ENCODE measurements around the gene GCH1. TPM values are rescaled to one million over a fixed set of nuclear protein-coding genes. Genes with fewer than 3 reads are reported as not detected.

The GCH1 gene
- polyA plus RNA-seq, 2 of the 4 experiments (the other 2 are of a cell fraction) = 2.9 to 5.0 TPM

- 54% methylated on average over 3 of the region's 3 CpGs for WGBS (ENCODE audit: missing lambda C conversion rate)
- ChIA-PET CTCF (interaction anchor here (0.7 to 1.9 kb wide), 3 partner anchors 8 to 29 kb away, joined by 3 to 4 read pairs (median 4); no protein-coding TSS in a partner anchor), POLR2A (no interaction called here)
- ATAC-seq = peak; percentile 48 to 66; a peak in 2 of 6 replicates
- no peak for TF ChIP-seq HDAC2 (IDR thresholded peaks at IDR 0.05)
- TF ChIP-seq ELK1 (IDR thresholded peaks at IDR 0.05; ENCODE audit: low read depth, low read length) = no peak
- TF ChIP-seq ZSCAN20 (CRISPR knock-in tag; IDR thresholded peaks at IDR 0.05) = no peak
- no peak for TF ChIP-seq BHLHE40 (IDR thresholded peaks at IDR 0.05; ENCODE audit: low read depth, low read length)
- TF ChIP-seq RNF2 (IDR thresholded peaks at IDR 0.05; ENCODE audit: borderline replicate concordance, low read depth) = no peak
- no peak for TF ChIP-seq HEYL (CRISPR knock-in tag; IDR thresholded peaks at IDR 0.05)
- no peak for TF ChIP-seq HOXA7 (CRISPR knock-in tag; IDR thresholded peaks at IDR 0.05)
- no peak for TF ChIP-seq CBX2 (IDR thresholded peaks at IDR 0.05; ENCODE audit: borderline replicate concordance, low read depth)
- TF ChIP-seq EP300 (IDR thresholded peaks at IDR 0.05) = no peak
- TF ChIP-seq ZC3H11A (IDR thresholded peaks at IDR 0.05) = no peak
- DNase-seq (ENCODE audit: low read depth in 1 of 2, low spot score in 1 of 2) = no peak
- H3K4me2 ChIP-seq = no peak overlapping the region
- H3K27ac ChIP-seq = no peak overlapping the region
- no peaks in the 10 kb centered on the region for H3K9me3 ChIP-seq
- no peak overlapping the region for H3K4me3 ChIP-seq
- no peaks in the 10 kb centered on the region for H3K4me1 ChIP-seq
- FAIRE-seq = no peak
Observed at GRCh38 chr14:54894995-54895394, 7.6 kb downstream of the GCH1 start.

GRCh38 chr14:54893151-54893760 lies 9.4 kb downstream of the GCH1 start:
- ChIA-PET CTCF (interaction anchor here (1.1 to 3.0 kb wide), 6 partner anchors 11 to 85 kb away, joined by 3 to 14 read pairs (median 4); no protein-coding TSS in a partner anchor), POLR2A (no interaction called here)
- H3K4me1 ChIP-seq = no peaks in the 10 kb centered on the region
- H3K27ac ChIP-seq = no peak overlapping the region
- DNase-seq (ENCODE audit: low read depth in 1 of 2, low spot score in 1 of 2) (peak; percentile 56 to 64), ATAC-seq (peak; percentile 68 to 85; a peak in 4 of 6 replicates), FAIRE-seq (peak; percentile 76)
- WGBS (ENCODE audit: missing lambda C conversion rate) = 31% methylated on average over 3 of the region's 3 CpGs
- H3K4me3 ChIP-seq = no peak overlapping the region
- TF ChIP-seq ZSCAN20 (CRISPR knock-in tag; IDR thresholded peaks at IDR 0.05) = no peak
- no peak for TF ChIP-seq POLR2A (IDR thresholded peaks at IDR 0.05; ENCODE audit: low read length)
- no peak for TF ChIP-seq RNF2 (IDR thresholded peaks at IDR 0.05; ENCODE audit: borderline replicate concordance, low read depth)
- peak; percentile 64 for TF ChIP-seq CTCF (IDR thresholded peaks at IDR 0.05)
- no peak for TF ChIP-seq ZNF302 (CRISPR knock-in tag; IDR thresholded peaks at IDR 0.05)
- TF ChIP-seq ATOH8 (CRISPR knock-in tag; IDR thresholded peaks at IDR 0.05; ENCODE audit: low read depth) = no peak
- no peak for TF ChIP-seq BHLHE40 (IDR thresholded peaks at IDR 0.05; ENCODE audit: low read depth, low read length)
- TF ChIP-seq PHF8 (IDR thresholded peaks at IDR 0.05; ENCODE audit: borderline replicate concordance, low read depth) = no peak
- TF ChIP-seq BCL3 (IDR thresholded peaks at IDR 0.05) = no peak
- TF ChIP-seq SMC3 (IDR thresholded peaks at IDR 0.05) = peak; percentile 62
- peak; percentile 36 to 47; a peak in 4 of 5 replicates for TF ChIP-seq RAD21 (conservative IDR thresholded peaks at IDR 0.05 in 1 of 2, IDR thresholded peaks at IDR 0.05 in 1 of 2)
- H3K9me3 ChIP-seq = no peaks in the 10 kb centered on the region
- H3K4me2 ChIP-seq = no peak overlapping the region

Data from A549 (cell line).